Epithelial cell of proximal tubule (primary cell): ENCODE measurements around the gene MAPK8. TPM values are rescaled to one million over a fixed set of nuclear protein-coding genes. Genes with fewer than 3 reads are reported as not detected.

Source experiments
- DNase-seq: peaks from one replicate; pipeline ENCODE4 v3.0.0-alpha.2; 2011; ENCODE audit warnings: low read depth
- H3K4me3 ChIP-seq: 2 replicates; pipeline ENCODE4 v1.5.1; 2011; ENCODE audit warnings: low read depth, mild to moderate bottlenecking, low read length
- CTCF ChIP-seq: conservative IDR thresholded peaks from 2 replicates; pipeline ENCODE4 v1.5.1; 2012; ENCODE audit warnings: low read depth, mild to moderate bottlenecking, low read length
- total RNA-seq: library from RNA; depleted of rRNA; stranded (reverse); fragments of >200 nt; gene quantifications from 2 replicates; pipeline ENCODE4 v1.2.3, GENCODE V29; 2015

Gene MAPK8
- total RNA-seq, 1 donor from 2014 or later, result 59.4 TPM

DNA sequence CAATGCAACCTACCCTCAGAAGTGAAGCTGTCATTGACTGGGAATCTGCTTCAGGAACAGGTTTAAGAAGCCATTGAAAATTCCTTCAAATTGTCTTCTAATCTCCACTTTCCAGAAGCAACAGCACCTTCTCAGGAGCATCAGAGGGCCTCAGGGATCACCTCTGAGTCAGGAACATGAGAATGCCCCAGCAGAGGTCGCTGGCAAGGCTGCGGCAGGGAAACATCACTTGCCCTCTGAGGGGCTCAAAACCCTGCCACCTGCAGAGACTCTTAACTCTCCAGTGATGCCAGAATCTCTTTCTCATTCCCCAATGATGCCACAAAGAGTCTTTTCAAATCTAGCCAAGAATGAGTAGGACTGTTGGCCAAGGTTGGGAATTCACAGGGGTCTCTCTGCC is 5.9 kb upstream of the MAPK8 start:
- no peak for DNase-seq
- no peak for TF ChIP-seq CTCF
- no peak overlapping the region for H3K4me3 ChIP-seq

GRCh38 chr10:48302515-48303476 is 3.7 kb upstream of the MAPK8 start:
- no peak for TF ChIP-seq CTCF
- no peak for DNase-seq
- no peak overlapping the region for H3K4me3 ChIP-seq

DNA sequence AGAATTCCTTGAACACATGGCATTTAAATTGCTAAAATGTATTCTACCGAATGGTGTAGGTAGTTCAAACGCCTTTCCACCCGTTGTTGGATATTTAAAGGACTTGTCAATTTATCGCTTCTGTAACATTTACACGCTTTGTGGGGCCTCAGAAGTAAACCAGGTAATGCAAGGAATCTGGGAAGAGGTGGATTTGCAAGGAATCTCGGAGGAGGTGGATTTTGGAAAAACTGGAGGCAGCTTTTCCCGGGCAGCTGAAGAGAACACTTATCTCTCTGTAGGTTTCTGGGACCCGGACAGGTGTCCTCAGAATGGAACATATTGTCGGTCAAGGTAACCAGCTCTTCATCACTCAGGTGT is 592 bp upstream of the MAPK8 start:
- DNase-seq, result no peak
- no peak for TF ChIP-seq CTCF

DNA sequence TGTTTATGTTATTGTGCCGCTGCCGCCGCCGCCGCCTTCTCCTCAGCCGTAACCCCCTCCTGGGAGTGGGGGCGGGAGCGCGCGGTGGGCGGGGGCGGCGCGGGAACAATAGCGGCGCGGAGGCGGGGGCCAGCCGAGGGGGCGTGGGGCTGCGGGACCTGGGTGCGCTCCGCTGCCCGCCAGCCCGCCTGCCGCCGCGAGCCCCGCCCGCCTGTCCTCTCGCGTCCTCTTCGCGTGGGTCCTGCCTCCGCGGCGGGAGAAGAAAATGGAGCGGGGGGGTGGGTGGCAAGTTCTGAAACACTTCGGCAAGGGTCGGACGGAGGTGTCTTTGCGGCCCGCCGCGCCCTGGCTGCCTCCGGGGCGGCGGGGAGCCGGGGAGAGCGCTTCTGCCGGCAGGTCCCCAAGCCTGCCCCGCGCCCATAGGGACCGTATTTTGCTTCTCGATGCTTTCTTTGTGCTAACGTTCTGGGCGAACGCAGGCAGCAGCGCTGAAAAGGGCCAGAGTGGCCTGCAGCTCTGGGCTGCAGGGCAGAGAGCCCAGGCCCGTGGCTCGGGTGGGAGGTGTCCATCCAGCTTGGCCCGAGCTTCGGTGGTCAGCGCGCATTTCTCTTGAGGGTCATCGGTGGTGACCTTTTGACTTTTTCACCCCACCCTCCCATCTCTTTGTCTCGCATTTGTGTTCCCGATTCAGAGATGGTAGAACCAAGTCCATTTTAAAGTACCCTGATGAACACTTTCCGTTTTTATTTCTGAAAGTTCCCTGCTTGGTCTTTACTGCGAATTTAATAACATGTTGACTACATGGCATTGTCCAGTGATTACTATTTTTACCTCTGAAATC is 613 bp downstream of the MAPK8 start:
- no peak for DNase-seq
- no peak for TF ChIP-seq CTCF
- peak overlapping the region; percentile 80 for H3K4me3 ChIP-seq

More for the DNA sequence above, 592 bp upstream of the MAPK8 start:
- peak overlapping the region; percentile 48 for H3K4me3 ChIP-seq

- no peak for DNase-seq
- TF ChIP-seq CTCF, result no peak
- peak overlapping the region; percentile 80 for H3K4me3 ChIP-seq
These were observed 1.2 kb downstream of the MAPK8 start for GRCh38 chr10:48307711-48308018.

- DNase-seq, result peak; percentile 66
- H3K4me3 ChIP-seq, result no peak overlapping the region
- TF ChIP-seq CTCF, result peak; percentile 54
These were observed 3.3 kb downstream of the MAPK8 start for GRCh38 chr10:48309711-48310226.
